ENCODE measurements around the gene OR4D2.

The OR4D2 gene

GRCh38 chr17:58219007-58219788 is 52.4 kb downstream of the OR4D2 start, which contains the start of gene MKS1:
TSS of gene MKS1 (minus strand) at chr17:58219255. CDS start at chr17:58219230, 25 bp downstream.
- Histone ChIP-seq H3K4me3 (ENCODE audit: low read depth, low read length) (peak within 1 kb of the TSS; percentile 79), H3K36me3 (ENCODE audit: control insufficient read depth in 2 of 2, insufficient read depth in 1 of 2, low read length in 2 of 2) (peaks cover 7 to 29% of the 10 kb centered on the region in 2 experiments; a peak in 2 of 3 replicates), H3K4me1 (ENCODE audit: control insufficient read depth, insufficient read depth, low read length) (no peaks in the 10 kb centered on the region), H3K9me3 (ENCODE audit: control insufficient read depth, insufficient read depth, low read depth, low read length) (no peaks in the 10 kb centered on the region), H3K27ac (ENCODE audit: extremely low read depth, low read depth, low read length) (peak within 1 kb of the TSS; percentile 14; the same call in 1 of the 2 replicates)
- POLR2A ChIA-PET, result interaction anchor here (0.6 to 3.6 kb wide), 7 partner anchors 12 to 923 kb away, joined by 3 to 14 read pairs (median 4); no protein-coding TSS in a partner anchor
- CTCF ChIA-PET, result interaction anchor here (0.6 to 3.0 kb wide), 12 partner anchors 12 to 377 kb away, joined by 3 to 17 read pairs (median 4); no protein-coding TSS in a partner anchor
- TF ChIP-seq ZNF239 (tag by site-specific recombination; IDR thresholded peaks at IDR 0.05) (no peak), ZNF560 (tag by site-specific recombination; IDR thresholded peaks at IDR 0.05; ENCODE audit: borderline replicate concordance) (no peak), ZBTB26 (tag by site-specific recombination; optimal IDR thresholded peaks at IDR 0.05) (peak; percentile 98), ZFP3 (tag by site-specific recombination; IDR thresholded peaks at IDR 0.05; ENCODE audit: low read depth) (no peak), ZNF549 (tag by site-specific recombination; IDR thresholded peaks at IDR 0.05) (no peak), ZNF624 (tag by site-specific recombination; IDR thresholded peaks at IDR 0.05) (no peak), ZNF140 (tag by site-specific recombination; IDR thresholded peaks at IDR 0.05) (no peak), ZNF660 (tag by site-specific recombination; IDR thresholded peaks at IDR 0.05) (no peak; the same call in 1 of the 2 replicates), ZNF514 (tag by site-specific recombination; IDR thresholded peaks at IDR 0.05) (no peak), ZNF114 (tag by site-specific recombination; IDR thresholded peaks at IDR 0.05) (no peak), ZNF610 (tag by site-specific recombination; IDR thresholded peaks at IDR 0.05; ENCODE audit: borderline replicate concordance) (0 out of 2 replicates have a peak, but pooled peaks have one; percentile 57), HOXD13 (CRISPR knock-in tag; IDR thresholded peaks at IDR 0.05; ENCODE audit: borderline replicate concordance) (no peak), ZNF830 (tag by site-specific recombination; IDR thresholded peaks at IDR 0.05; ENCODE audit: low read depth) (no peak), PRDM10 (tag by site-specific recombination; IDR thresholded peaks at IDR 0.05) (0 out of 2 replicates have a peak, but pooled peaks have one; percentile 62), ZBTB21 (tag by site-specific recombination; IDR thresholded peaks at IDR 0.05) (no peak), ZNF169 (tag by site-specific recombination; IDR thresholded peaks at IDR 0.05) (no peak), ZNF221 (tag by site-specific recombination; IDR thresholded peaks at IDR 0.05; ENCODE audit: borderline replicate concordance) (no peak), ZNF654 (tag by site-specific recombination; IDR thresholded peaks at IDR 0.05; ENCODE audit: low read depth) (no peak), ZNF645 (tag by site-specific recombination; IDR thresholded peaks at IDR 0.05) (no peak), GFI1B (tag by site-specific recombination; IDR thresholded peaks at IDR 0.05) (no peak), ZNF791 (tag by site-specific recombination; IDR thresholded peaks at IDR 0.05) (no peak), ZIC2 (tag by site-specific recombination; IDR thresholded peaks at IDR 0.05) (no peak), ZBTB20 (tag by site-specific recombination; IDR thresholded peaks at IDR 0.05) (peak; percentile 87), ZNF24 (tag by site-specific recombination; IDR thresholded peaks at IDR 0.05) (0 out of 2 replicates have a peak, but pooled peaks have one; percentile 12), ZXDB (tag by site-specific recombination; IDR thresholded peaks at IDR 0.05) (peak; percentile 79), ZBTB7A (tag by site-specific recombination; IDR thresholded peaks at IDR 0.05; ENCODE audit: low read depth) (no peak), ZNF529 (tag by site-specific recombination; IDR thresholded peaks at IDR 0.05; ENCODE audit: insufficient replicate concordance) (no peak), SALL2 (tag by site-specific recombination; IDR thresholded peaks at IDR 0.05; ENCODE audit: borderline replicate concordance) (0 out of 2 replicates have a peak, but pooled peaks have one; percentile 12), ZBTB11 (tag by site-specific recombination; conservative IDR thresholded peaks at IDR 0.05; ENCODE audit: low read depth) (0 out of 2 replicates have a peak, but pooled peaks have one; percentile 44)

All from HEK293 (cell line).